GM21390 (cell line): ENCODE data around the gene YWHAH.

ENCODE experiments used
- ATAC-seq: cut with Tn5 transposase; IDR thresholded peaks from one replicate; pipeline ENCODE4 v1.9.1; 2021; ENCODE audit not compliant: unreplicated experiment

YWHAH gene

DNA sequence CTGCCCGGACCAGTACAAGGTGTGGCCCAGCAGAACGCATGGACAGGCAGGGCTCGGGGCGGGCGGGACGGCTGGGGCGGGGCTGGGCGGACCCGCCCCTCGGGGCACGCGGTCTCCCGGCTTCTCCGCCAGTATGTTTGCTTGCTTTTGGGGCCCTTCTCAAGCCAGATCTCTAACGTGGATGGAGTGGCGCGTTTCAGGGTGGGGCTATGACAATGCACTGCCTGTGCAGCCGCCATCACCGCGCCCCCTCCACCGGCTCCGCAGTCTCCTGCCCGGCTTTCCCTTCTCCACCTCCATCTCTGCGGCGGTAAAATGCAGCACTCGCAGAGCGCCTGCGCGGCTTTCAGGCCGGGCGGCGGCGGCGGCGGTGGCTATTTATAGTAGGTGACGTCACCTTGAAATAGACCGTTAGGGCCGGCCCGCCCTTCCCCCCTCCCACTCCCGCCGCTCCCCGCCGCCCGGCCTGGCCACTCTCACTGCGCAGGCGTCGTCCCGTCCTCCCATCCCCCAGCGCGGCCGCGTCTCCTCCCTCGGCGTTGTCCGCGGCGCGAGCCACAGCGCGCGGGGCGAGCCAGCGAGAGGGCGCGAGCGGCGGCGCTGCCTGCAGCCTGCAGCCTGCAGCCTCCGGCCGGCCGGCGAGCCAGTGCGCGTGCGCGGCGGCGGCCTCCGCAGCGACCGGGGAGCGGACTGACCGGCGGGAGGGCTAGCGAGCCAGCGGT lies at the start of gene YWHAH:
TSS of gene YWHAH (plus strand) at position 558 of the 722 bp plus-strand sequence. CDS start 199 bp downstream, outside the sequence.
- ATAC-seq = peak; percentile 59

DNA sequence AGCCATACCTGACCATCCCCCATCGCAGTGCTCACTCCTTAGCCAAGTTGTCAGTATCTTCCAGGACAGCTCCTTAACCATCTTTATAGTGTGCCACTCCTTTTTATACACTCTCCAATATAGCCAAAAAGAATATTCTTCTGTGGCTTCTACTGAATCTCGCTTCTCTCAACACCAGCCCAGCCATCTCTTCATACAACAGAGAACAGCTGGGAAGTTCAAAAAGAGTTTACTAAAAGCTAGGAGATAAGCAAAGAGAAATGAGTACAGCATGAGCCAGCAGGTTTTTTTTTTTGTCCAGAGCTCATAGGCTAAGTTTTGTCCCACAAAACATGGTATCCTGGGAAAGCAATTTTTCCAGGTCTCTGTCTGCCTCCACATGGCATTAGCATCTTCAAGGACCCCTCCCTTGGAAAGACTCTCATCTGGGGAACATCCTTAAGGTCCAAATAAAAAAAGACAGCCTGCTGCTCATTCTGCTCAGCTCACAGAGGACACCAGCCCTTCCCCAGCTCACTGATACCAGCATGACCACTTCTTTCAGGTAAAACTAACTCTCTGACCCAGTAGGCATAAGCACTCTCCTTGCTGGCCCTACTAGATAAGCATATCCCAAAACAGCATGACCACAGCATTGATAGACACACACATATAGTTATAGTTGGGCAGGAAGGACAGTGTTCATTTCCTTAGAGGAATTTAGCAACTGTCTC lies 48.8 kb upstream of the YWHAH start:
- no peak for ATAC-seq

DNA sequence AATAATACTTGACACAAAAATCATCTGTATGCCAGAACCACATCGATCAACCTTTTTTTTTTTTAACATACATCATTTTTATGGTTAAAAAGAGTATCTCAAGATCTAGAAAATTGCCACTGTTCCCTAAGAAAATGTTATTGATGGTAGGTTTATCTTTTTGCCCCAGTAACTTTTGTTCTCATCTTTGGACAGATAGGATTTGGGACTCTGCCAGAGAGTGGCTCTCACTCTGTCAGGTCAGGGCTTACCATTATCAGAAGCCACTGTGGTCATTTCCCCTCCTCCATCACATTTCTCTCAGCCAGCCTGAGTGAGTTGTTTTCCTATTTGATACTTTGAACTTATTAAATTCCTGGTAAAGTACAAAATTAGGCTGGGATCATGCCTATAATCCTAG lies 47.9 kb upstream of the YWHAH start:
- no peak for ATAC-seq

DNA sequence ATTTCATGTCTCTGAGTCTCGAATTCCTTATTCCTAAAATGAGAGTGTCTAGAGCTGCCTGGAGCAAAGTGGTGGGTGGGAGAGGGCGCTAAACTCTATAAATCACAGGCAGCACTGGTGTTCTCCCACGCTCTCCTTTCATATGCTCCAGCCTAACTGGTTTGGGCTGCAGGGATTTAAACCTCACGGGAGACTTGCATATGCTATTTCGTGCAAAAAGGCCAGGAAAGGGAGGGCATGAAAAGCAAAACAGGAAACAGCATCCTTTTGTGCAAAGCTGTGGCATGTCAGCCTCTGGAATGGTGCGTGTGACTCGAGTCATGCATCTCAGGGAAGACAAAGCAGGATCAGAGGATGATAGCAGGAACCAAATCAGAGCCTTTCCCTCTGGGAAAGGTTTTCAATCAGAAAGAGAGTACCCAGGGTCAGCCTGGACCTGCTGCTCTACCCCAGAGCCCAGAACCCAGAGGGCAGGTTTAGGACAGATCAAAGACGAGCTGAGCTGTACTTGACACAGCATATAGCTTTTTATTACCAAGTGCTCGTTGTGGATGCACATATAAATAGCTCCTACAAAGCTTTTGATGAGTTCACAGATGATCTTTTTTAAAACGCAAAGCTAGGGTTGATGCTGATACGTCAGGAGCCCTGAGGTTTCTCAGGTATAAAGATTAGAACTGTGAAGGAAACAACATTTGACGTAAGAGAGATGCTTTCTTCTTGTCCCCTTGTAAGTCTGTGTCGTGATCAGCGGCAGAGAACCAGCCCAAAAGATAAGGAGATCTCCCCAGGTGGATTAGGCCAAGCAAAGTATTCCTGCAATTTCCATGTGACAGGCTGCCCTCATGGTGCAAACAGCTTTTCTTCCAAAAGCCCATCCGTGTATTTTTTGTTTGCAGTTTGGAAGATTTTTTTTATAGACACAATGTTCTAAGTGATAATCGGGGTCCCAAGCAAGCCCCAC lies 46.2 kb upstream of the YWHAH start:
- no peak for ATAC-seq

DNA sequence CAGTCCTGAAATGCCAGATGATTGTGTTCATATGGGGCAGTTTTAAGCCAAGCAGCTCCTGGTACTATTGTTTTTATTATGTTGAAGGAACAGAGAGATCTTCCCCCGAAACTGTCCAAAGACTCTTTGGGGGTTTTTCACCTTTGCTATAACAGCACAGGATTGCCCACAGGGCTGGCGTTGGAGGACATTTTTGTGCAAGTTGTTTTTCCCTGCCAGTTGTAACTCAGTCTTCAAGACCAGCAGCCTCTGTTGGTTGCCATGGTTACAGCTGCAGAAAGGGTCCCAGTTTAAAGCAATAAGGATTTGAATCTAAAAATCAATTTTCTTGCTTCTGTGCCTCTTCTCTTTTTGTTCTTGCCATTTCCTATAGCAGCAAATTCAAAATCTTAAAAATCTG lies 45.4 kb upstream of the YWHAH start:
- ATAC-seq = no peak

DNA sequence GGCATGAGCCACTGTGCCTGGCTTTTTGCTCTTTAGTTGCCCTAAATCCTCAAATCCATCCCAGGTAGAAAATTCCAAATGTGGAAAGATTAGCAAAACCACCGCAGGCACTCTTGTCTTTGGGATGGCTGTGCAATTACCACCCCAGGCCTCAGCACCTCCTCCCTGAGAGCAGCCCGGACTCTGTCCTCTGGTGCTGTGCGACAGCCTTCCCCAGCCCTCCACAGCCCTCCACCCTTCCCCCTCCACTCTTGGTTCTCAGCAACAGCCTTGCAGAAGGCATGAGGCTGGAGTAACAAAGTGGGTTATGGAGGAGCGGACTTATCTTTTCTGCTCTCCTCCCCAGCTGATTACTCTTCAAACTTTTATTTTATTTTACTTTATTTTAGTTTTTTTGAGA lies 44.7 kb upstream of the YWHAH start:
- ATAC-seq = no peak

DNA sequence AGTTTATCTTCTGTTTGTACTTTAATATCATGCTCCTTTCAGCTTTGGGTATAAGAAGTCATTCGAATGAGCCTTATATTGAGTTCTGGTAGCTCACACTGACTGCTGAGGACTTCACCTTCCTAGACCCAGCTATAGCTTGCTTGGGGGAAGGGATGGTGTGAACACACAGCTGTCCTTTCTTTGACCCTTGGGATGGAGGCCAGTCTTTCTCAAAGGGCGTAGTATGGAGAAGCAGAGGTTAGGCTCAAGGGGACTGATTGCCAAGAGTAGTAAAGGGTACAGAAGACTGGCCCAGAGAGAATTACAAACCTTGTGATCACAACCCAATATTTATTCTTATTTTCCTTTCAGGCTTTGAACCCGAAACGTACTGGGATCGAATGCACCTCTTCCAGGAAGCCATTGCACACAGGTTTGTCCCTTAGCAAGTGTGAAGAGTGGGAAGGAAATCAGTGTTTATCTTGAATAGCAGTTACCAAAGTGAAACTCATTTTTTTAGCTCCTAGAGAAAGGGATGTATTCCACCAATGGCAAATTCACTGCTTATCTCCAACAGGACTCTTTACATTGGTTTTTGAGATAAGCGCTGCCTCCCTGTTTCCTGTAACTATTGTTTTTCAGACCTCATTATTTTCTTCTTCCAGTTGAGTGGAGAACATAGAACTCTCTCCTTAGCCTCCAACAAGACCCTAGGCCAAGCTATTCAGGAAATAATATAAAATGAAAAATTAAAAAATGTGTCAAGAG lies 42.8 kb upstream of the YWHAH start:
- ATAC-seq = no peak

DNA sequence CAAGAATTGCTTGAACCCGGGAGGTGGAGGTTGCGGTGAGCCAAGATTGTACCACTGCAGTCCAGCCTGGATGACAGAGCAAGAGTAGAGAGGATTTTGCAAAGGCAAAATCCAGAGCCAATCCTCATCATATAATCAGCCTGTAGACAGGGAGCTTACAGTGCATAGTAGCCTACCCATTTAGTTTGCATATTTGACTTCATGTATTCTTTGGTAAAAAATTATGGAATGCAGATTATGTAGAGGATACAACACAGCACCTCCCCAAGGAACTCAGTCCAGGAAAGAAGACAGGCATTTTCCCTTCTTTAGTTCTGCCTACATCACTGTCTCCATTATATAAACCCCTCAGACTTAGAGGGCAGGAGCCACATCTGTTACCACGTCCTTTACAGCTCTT lies 39.7 kb upstream of the YWHAH start:
- ATAC-seq = no peak

DNA sequence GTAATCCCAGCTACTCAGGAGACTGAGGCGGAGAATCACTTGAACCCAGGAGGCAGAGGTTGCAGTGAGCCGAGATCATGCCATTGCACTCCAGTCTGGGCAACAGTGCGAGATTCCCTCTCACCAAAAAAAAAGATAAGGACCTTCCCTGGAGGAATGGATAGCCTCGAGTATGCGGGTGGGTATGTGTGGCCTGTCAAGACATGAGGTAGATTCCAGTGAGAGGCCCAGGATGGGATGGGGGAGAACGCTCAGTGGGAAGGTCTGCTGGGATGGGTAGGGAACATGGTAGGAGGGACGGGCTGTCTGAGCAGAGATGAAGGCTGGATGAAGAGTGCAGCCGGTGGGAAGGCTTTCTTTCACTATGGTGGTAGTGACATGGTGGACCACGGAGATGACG lies 39.0 kb upstream of the YWHAH start:
- ATAC-seq = no peak

DNA sequence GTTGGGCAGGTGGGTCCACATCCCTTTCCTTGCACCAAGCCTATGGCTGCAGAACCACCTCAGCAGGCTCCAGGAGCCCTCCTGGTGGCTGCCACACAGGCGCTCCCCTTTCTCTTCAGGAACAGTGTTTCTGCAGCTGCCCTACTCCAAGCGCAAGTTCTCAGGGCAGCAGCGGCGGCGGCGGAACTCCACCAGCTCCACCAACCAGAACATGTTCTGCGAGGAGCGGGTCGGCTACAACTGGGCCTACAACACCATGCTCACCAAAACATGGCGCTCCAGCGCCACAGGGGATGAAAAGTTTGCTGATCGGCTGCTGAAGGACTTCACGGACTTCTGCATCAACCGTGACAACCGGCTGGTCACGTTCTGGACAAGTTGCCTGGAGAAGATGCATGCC lies 38.2 kb upstream of the YWHAH start:
- no peak for ATAC-seq

DNA sequence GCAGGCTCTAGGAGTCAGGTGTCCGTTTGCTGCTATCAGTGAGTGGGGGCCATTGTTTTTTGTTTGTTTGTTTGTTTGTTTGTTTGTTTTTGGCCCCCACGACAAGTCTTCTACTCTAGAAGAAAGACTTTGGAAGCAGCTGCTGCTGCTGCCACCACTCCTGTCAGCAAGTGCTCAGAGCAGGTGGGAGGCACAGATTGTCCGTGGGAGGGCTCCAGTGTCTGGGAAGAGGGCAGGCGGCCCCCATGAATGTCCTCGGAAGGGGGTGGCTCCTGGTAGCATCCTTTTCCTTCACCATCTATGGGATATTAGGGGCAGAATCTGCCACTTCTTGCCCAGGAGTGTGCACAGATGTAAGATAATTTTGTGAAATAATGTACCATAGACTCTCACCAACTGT lies 37.8 kb upstream of the YWHAH start:
- ATAC-seq = no peak

DNA sequence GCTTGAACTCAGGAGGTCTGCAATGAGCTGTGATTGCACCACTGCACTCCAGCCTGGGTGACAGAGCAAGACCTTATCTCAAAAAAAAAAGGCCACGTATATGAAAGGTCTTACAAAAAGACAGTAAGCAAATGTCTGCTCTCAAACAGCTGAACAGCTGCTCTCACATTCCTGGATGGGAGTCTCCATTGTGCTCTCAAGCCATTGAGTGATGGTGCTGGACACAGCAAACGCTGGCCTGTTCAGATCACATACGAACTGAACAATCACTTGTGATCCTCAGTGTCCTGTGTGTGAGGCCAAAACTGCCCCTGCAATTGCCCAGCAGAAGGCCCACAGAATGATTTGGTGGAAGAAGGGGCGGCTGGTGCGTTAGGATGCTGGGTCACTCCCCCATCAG lies 34.4 kb upstream of the YWHAH start:
- no peak for ATAC-seq

DNA sequence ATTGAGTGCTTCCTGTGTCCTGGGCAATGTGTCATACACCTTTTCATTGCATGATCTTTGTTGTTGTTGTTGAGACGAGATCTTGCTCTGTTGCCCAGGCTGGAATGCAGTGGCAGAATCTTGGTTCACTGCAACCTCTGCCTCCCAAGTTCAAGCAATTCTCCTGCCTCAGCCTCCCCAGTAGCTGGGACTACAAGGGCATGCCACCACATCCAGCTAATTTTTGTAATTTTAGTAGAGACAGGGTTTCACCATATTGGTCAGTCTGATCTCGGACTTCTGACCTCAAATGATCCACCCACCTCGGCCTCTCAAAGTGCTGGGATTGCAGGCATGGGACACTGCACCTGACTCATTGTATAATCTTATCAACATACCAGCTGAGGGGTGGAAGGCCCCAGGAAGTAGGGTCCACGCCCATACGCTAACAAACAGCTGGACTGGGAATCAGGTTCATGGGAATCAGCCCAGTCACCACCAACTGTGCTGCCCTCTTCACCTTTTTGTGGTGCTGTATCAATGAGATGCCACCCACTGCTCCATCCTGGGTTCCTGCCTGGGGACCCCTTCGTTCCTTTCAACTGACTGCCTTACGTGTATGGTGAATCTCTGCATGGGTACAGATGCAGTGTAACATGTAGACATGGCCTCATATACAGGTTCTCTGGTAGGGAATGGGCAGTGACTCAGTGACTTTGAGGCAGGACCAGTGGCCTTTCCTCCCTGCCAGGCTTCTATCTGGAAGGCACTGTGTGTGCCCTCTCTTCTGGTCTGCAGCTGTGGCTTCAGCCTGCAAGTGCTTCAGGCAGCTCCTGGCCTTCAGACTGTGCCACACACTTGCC lies 32.5 kb upstream of the YWHAH start:
- ATAC-seq = no peak

DNA sequence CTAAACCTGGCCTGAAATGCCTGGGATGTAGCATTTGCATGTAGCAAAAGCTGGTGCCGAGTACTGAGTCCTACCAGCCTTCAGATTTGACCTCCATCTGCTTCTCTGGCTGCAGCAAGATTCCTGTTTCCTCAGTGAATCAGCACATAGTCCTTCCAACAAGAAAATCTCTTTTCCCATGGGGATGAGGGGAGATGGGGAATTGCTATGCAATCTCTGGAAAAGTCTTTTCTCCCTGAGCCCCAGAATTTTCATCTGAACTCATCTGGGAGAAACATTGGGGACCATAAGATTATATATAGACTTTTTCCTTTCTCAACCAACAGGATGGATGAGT lies 32.0 kb upstream of the YWHAH start:
- ATAC-seq = no peak

DNA sequence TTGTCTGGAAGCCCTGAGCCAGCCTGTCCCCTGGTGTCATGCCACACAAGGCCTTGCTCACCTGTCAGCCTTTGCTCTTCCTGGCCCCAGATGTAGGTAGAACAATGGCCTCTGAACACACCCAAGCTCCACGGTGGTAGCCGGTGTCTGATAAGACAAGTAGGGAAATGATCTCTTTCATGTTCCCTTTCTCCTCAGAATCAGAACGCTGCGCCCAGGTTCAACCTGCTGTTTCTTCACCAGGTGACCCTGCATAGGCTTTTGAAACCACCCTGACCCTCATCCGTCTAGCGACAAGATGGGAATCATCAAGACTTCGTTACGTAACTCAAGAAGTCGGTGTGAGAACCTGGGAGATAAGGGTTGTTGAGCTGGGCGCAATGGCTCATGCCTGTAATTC lies 28.7 kb upstream of the YWHAH start:
- no peak for ATAC-seq

DNA sequence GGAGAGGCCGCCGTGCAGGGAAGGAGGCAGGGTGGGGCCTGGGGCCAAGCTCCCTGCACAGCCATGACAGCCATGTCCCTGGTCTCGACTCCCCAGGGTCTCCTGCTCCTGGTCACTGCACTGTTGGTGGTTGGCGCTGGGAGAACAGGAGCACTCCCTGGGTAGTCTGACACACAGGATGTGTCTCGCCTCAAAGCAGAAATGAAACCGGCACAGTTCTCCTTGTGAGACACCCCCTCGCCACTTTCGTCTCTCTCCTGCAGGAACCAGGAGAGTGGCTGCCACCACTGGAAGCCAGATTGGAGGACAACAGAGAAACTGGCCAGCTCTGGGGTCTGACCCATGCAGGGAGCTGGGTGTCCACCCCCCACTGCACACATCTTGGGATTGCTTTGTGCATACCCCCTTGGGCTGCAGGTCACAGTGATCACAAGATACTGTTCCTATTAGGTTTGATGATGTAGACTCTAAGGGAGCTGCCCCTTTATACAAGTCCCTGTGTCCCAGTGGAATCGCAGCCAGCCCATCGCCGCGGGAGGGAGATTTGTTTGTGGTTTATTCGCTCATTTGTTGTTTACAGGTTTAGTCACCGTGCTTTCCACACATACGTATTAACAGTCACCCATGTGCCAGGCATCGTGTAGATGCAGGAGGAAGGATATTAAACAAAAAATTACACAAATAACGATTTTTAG lies 27.0 kb upstream of the YWHAH start:
- peak; percentile 80 for ATAC-seq

DNA sequence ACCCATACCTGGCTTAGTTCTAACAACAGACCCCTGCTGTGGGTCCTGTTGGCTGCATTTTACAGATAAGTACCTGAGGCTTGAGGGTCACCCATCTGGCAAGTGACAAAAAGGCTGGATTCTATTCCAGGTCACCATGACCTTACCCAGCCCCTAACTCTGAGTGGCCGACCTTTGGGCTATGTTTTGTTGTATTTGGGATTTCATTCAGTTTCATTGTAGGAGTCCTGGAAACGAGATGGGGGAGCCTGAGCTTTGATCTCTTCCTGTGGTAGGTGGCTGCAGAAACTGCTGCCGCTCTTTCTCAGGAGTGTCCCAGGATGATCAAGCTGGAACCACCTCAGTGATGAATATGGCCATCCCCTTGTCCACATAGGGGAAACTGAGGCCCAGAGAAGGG lies 24.6 kb upstream of the YWHAH start:
- ATAC-seq = no peak

DNA sequence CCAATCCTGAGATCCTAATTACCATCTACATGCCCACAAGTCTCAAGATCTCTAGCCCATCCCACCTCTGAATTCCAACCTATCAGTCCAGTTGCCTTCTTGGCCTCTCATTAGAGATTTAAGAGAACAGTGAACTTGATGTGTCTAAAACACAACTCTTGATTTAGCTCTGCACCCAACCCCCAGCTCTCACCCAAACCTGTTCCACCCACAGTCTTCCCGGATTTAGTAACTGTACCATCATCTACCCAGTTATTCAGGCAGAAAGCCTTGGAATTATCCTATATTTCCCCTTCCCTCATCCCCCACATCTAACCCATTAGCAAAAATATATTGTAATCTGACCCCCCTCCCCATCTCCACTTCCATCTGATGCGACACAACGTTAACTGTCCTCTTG lies 24.0 kb upstream of the YWHAH start:
- ATAC-seq = no peak

DNA sequence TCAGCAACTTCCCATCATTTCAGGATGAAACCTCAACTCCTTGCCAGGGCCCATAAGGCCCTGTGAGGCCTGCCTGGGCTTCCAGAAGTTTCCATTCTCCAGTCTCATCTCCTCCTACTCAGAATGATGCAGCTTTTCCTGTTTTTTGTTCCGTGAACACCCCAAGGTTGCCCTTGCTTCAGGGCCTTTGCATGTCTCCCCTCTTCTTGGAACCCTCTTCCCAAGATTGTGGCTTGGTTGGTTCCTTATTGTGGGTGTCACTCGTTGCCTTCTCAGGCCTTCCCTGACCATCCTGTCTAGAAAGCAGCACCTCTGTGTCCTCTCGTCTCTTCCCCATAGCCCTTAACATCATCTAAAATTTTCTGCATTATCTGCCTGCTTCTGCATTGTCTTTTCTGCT lies 23.2 kb upstream of the YWHAH start:
- ATAC-seq = no peak

DNA sequence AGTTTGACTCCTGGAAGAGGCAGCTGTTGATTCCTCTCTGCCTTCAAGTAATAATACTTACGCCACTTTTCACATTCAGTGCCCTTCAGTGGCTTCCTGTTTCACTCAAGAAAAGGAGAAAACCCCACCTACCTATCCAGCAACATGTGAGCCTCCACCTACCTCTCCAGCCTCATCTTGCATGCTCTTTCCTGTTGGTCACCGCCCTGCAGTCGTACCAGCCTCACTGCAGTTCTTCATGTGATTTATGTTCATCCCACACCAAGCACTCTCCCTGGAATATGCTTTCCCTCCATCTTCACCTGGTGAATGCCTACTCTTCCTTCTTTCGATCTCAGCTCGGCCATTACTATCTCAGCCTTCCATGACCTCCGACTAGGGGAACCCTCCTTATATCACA lies 21.8 kb upstream of the YWHAH start:
- ATAC-seq = no peak
